ENCODE results near the gene GTSE1.

The GTSE1 gene

GRCh38 chr22:46275455-46276122 lies 21.1 kb upstream of the GTSE1 start:
- DNase-seq (ENCODE audit: low read depth in 2 of 2): no peak

- no peak for DNase-seq (ENCODE audit: low read depth in 2 of 2)
Measured at GRCh38 chr22:46276563-46276962, 20.1 kb upstream of the GTSE1 start.

- no peak for DNase-seq (ENCODE audit: low read depth in 2 of 2)
Measured at GRCh38 chr22:46278656-46279645, 17.7 kb upstream of the GTSE1 start.

GRCh38 chr22:46280063-46280817 lies 16.4 kb upstream of the GTSE1 start:
- no peak for DNase-seq (ENCODE audit: low read depth in 2 of 2)

- DNase-seq (ENCODE audit: low read depth in 2 of 2): no peak
Measured at GRCh38 chr22:46280999-46281623, 15.6 kb upstream of the GTSE1 start.

- no peak for DNase-seq (ENCODE audit: low read depth in 2 of 2)
Measured at GRCh38 chr22:46281866-46282678, 14.6 kb upstream of the GTSE1 start.

- DNase-seq (ENCODE audit: low read depth in 2 of 2): no peak
Measured at GRCh38 chr22:46286006-46286405, 10.7 kb upstream of the GTSE1 start.

- DNase-seq (ENCODE audit: low read depth in 2 of 2): no peak
Measured at GRCh38 chr22:46286941-46287872, 9.5 kb upstream of the GTSE1 start.

- DNase-seq (ENCODE audit: low read depth in 2 of 2): no peak
Measured at GRCh38 chr22:46287873-46288751, 8.6 kb upstream of the GTSE1 start.

- DNase-seq (ENCODE audit: low read depth in 2 of 2): no peak
Measured at GRCh38 chr22:46288846-46289243, 7.8 kb upstream of the GTSE1 start.

- no peak for DNase-seq (ENCODE audit: low read depth in 2 of 2)
Measured at GRCh38 chr22:46289244-46289891, 7.3 kb upstream of the GTSE1 start.

GRCh38 chr22:46290121-46290842 lies 6.4 kb upstream of the GTSE1 start:
- no peak for DNase-seq (ENCODE audit: low read depth in 2 of 2)

- no peak for DNase-seq (ENCODE audit: low read depth in 2 of 2)
Measured at GRCh38 chr22:46290843-46291785, 5.6 kb upstream of the GTSE1 start.

- DNase-seq (ENCODE audit: low read depth in 2 of 2): no peak
Measured at GRCh38 chr22:46292173-46292572, 4.5 kb upstream of the GTSE1 start.

- DNase-seq (ENCODE audit: low read depth in 2 of 2): no peak
Measured at GRCh38 chr22:46292732-46293131, 3.9 kb upstream of the GTSE1 start.

GRCh38 chr22:46293577-46294260 lies 3.0 kb upstream of the GTSE1 start:
- DNase-seq (ENCODE audit: low read depth in 2 of 2): no peak
